HepG2 (cell line): ENCODE data around the gene ELL.

Experiments
- ESRRA ChIP-seq: sonication (generic); formaldehyde crosslinking; IDR thresholded peaks from 2 replicates; pipeline ENCODE4 v1.5.1; 2020; ENCODE audit warnings: mild to moderate bottlenecking, low read depth, missing genetic modification reagents
- NR1H2 ChIP-seq: sonication (generic); formaldehyde crosslinking; IDR thresholded peaks from 2 replicates; pipeline ENCODE4 v1.8.1; 2022; ENCODE audit warnings: low read depth, missing genetic modification reagents, borderline replicate concordance
- ZFAT ChIP-seq: sonication (generic); formaldehyde crosslinking; conservative IDR thresholded peaks from 2 replicates; pipeline ENCODE4 v1.8.1; 2023; ENCODE audit warnings: missing genetic modification reagents, inconsistent platforms

DNA sequence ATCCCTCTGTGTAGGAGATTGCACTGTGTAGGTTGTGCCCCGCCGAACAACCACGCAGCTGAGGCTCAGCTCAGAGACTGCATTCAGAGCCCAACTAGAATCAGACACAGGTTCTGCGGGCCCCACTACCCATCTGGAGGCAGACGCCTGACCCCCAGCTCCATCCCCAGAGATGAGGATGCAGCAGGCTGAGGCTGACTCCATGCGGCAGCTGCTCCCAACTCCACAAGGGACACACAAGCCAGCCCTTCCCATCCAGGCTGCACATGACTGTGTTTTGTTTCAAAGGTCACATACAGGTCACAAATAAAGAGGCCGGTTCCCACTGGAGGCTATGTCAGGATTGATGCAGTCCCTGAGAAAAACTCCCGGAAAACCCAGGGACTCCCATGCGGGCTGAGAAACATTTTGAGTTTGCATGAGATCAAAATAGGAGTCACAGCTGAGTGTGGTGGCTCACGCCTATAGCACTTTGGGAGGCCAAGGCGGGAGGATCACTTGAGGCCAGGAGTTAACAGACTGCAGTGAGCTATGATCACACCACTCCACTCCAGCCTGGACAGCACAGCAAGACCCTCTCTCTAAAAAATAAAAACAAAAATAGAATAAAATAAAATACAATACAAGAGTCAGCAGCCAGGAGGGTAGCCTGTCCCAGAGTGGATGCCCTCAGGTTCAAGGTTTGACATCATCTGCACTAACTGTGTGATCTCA is 14.0 kb downstream of the ELL start:
- no peak for TF ChIP-seq ZFAT (CRISPR knock-in tag)
- no peak for TF ChIP-seq ESRRA (CRISPR knock-in tag)
- no peak for TF ChIP-seq NR1H2 (CRISPR knock-in tag)
